ENCODE measurements around the gene KIAA0753.
A peak's percentile ranks its signal among the peaks of the same experiment; 100 is the strongest.
"Not testable (repeated sequence)": the region's sequence is repeated elsewhere in the genome, so short reads cannot be mapped to it uniquely, and the experiment has no call there.

Gene KIAA0753

GRCh38 chr17:6656797-6657632 is 16.5 kb upstream of the KIAA0753 start:
- H3K36me3 ChIP-seq (ENCODE audit: control insufficient read depth in 4 of 4, insufficient read depth in 4 of 4, low read length in 3 of 4); H3K27ac ChIP-seq (ENCODE audit: insufficient read depth in 1 of 2, low read depth in 1 of 2, low read length in 2 of 2, poor library complexity in 1 of 2, severe bottlenecking in 2 of 2); CTCF ChIA-PET; H3K9me3 ChIP-seq (ENCODE audit: control extremely low read depth in 1 of 5, control insufficient read depth in 4 of 5, insufficient read depth in 2 of 5, low read depth in 1 of 5, low read length in 4 of 5); POLR2A ChIA-PET: not testable (repeated sequence)
- Histone ChIP-seq H3K4me3 (ENCODE audit: control insufficient read depth in 1 of 7, extremely low read depth in 1 of 7, insufficient read depth in 4 of 7, low read depth in 2 of 7, low read length in 6 of 7) (peak overlapping the region in 5 of 7 experiments; percentile 32 to 63 (median 50)), H3K27me3 (replicated peaks in 2 of 5; ENCODE audit: control insufficient read depth in 4 of 5, insufficient read depth in 5 of 5, low read length in 4 of 5) (peaks cover 0 to 36% (median 20%) of the 10 kb centered on the region in 5 experiments), H3K4me1 (ENCODE audit: control extremely low read depth in 1 of 4, control insufficient read depth in 4 of 4, insufficient read depth in 4 of 4, low read length in 3 of 4) (peaks cover 13 to 52% (median 46%) of the 10 kb centered on the region in 4 experiments)
- peak in 2 of 3 donors; percentile 66 to 78 for DNase-seq
- WGBS (ENCODE audit: insufficient coverage): 10% methylated on average over 20 of the region's 55 CpGs

GRCh38 chr17:6655732-6656361 is 15.3 kb upstream of the KIAA0753 start:
- POLR2A ChIA-PET; DNase-seq; H3K27ac ChIP-seq (ENCODE audit: insufficient read depth in 1 of 2, low read depth in 1 of 2, low read length in 2 of 2, poor library complexity in 1 of 2, severe bottlenecking in 2 of 2); CTCF ChIA-PET; H3K36me3 ChIP-seq (ENCODE audit: control insufficient read depth in 4 of 4, insufficient read depth in 4 of 4, low read length in 3 of 4); H3K9me3 ChIP-seq (ENCODE audit: control extremely low read depth in 1 of 5, control insufficient read depth in 4 of 5, insufficient read depth in 2 of 5, low read depth in 1 of 5, low read length in 4 of 5): not testable (repeated sequence)
- Histone ChIP-seq H3K4me3 (ENCODE audit: control insufficient read depth in 1 of 7, extremely low read depth in 1 of 7, insufficient read depth in 4 of 7, low read depth in 2 of 7, low read length in 6 of 7) (peak overlapping the region in 3 of 7 experiments; percentile 4 to 48 (median 46)), H3K27me3 (replicated peaks in 2 of 5; ENCODE audit: control insufficient read depth in 4 of 5, insufficient read depth in 5 of 5, low read length in 4 of 5) (peaks cover 0 to 36% (median 20%) of the 10 kb centered on the region in 5 experiments), H3K4me1 (ENCODE audit: control extremely low read depth in 1 of 4, control insufficient read depth in 4 of 4, insufficient read depth in 4 of 4, low read length in 3 of 4) (peaks cover 7 to 51% (median 42%) of the 10 kb centered on the region in 4 experiments)
- WGBS (ENCODE audit: insufficient coverage): 7% methylated on average over 4 of the region's 41 CpGs

- Histone ChIP-seq H3K36me3 (ENCODE audit: control insufficient read depth in 4 of 4, insufficient read depth in 4 of 4, low read length in 3 of 4) (no peaks in the 10 kb centered on the region), H3K9me3 (ENCODE audit: control extremely low read depth in 1 of 5, control insufficient read depth in 4 of 5, insufficient read depth in 2 of 5, low read depth in 1 of 5, low read length in 4 of 5) (no peaks in the 10 kb centered on the region), H3K4me1 (ENCODE audit: control extremely low read depth in 1 of 4, control insufficient read depth in 4 of 4, insufficient read depth in 4 of 4, low read length in 3 of 4) (peaks cover 12 to 48% (median 42%) of the 10 kb centered on the region in 4 experiments), H3K4me3 (ENCODE audit: control insufficient read depth in 1 of 7, extremely low read depth in 1 of 7, insufficient read depth in 4 of 7, low read depth in 2 of 7, low read length in 6 of 7) (peak overlapping the region in 2 of 7 experiments; percentile 23 to 46), H3K27me3 (replicated peaks in 2 of 5; ENCODE audit: control insufficient read depth in 4 of 5, insufficient read depth in 5 of 5, low read length in 4 of 5) (peaks cover 0 to 36% (median 20%) of the 10 kb centered on the region in 5 experiments), H3K27ac (ENCODE audit: insufficient read depth in 1 of 2, low read depth in 1 of 2, low read length in 2 of 2, poor library complexity in 1 of 2, severe bottlenecking in 2 of 2) (no peak overlapping the region)
- ChIA-PET POLR2A (no interaction called here), CTCF (no interaction called here)
- WGBS (ENCODE audit: insufficient coverage): 50% methylated on average over 38 of the region's 46 CpGs
- DNase-seq: peak in 1 of 3 donors; percentile 36
Observed at GRCh38 chr17:6654841-6655731, 14.6 kb upstream of the KIAA0753 start.

- whole genome bisulfite sequencing (ENCODE audit: insufficient coverage): 3% methylated on average over 47 of the region's 47 CpGs
Observed at GRCh38 chr17:6651919-6652452, 11.5 kb upstream of the KIAA0753 start.

GRCh38 chr17:6651354-6651918 is 10.9 kb upstream of the KIAA0753 start, which contains the start of the genes C17orf100 and MED31:
C17orf100 (plus strand) TSS chr17:6651762; CDS start chr17:6651914, 152 bp downstream.
MED31 (minus strand) TSS chr17:6651605; CDS start chr17:6651528, 77 bp downstream.
- CTCF ChIA-PET: interaction anchor here (0.8 to 2.1 kb wide), 3 partner anchors 9 to 179 kb away, joined by 3 to 7 read pairs (median 4); no protein-coding TSS in a partner anchor
- H3K4me3 ChIP-seq (ENCODE audit: control insufficient read depth in 1 of 7, extremely low read depth in 1 of 7, insufficient read depth in 4 of 7, low read depth in 2 of 7, low read length in 6 of 7): peak within 1 kb of the TSS; percentile 45 to 98 (median 90)
- peaks cover 3 to 10% (median 6%) of the 10 kb centered on the region in 4 experiments for H3K36me3 ChIP-seq (ENCODE audit: control insufficient read depth in 4 of 4, insufficient read depth in 4 of 4, low read length in 3 of 4)

More at GRCh38 chr17:6651919-6652452, 11.5 kb upstream of the KIAA0753 start:
- H3K27ac ChIP-seq (ENCODE audit: insufficient read depth in 1 of 2, low read depth in 1 of 2, low read length in 2 of 2, poor library complexity in 1 of 2, severe bottlenecking in 2 of 2): peak overlapping the region in 1 of 2 experiments; percentile 100
- peak overlapping the region; percentile 45 to 98 (median 90) for H3K4me3 ChIP-seq (ENCODE audit: control insufficient read depth in 1 of 7, extremely low read depth in 1 of 7, insufficient read depth in 4 of 7, low read depth in 2 of 7, low read length in 6 of 7)
- H3K9me3 ChIP-seq (ENCODE audit: control extremely low read depth in 1 of 5, control insufficient read depth in 4 of 5, insufficient read depth in 2 of 5, low read depth in 1 of 5, low read length in 4 of 5): no peaks in the 10 kb centered on the region
- peaks cover 0 to 22% (median 14%) of the 10 kb centered on the region in 5 experiments for H3K27me3 ChIP-seq (replicated peaks in 2 of 5; ENCODE audit: control insufficient read depth in 4 of 5, insufficient read depth in 5 of 5, low read length in 4 of 5)
- H3K36me3 ChIP-seq (ENCODE audit: control insufficient read depth in 4 of 4, insufficient read depth in 4 of 4, low read length in 3 of 4): peaks cover 3 to 9% (median 6%) of the 10 kb centered on the region in 4 experiments
- DNase-seq: peak in 2 of 3 donors; percentile 53 to 64
- H3K4me1 ChIP-seq (ENCODE audit: control extremely low read depth in 1 of 4, control insufficient read depth in 4 of 4, insufficient read depth in 4 of 4, low read length in 3 of 4): peaks cover 13 to 38% (median 36%) of the 10 kb centered on the region in 4 experiments
- ChIA-PET CTCF (interaction anchor here (0.8 to 2.1 kb wide), 3 partner anchors 9 to 179 kb away, joined by 3 to 7 read pairs (median 4); no protein-coding TSS in a partner anchor), POLR2A (interaction anchor here (0.8 kb wide), 1 partner anchor 13 kb away, joined by 3 read pairs; no protein-coding TSS in a partner anchor)

GRCh38 chr17:6648181-6648580 is 7.7 kb upstream of the KIAA0753 start:
- ChIA-PET POLR2A (no interaction called here), CTCF (interaction anchor here (0.7 to 2.3 kb wide), 8 partner anchors 9 to 188 kb away, joined by 3 to 14 read pairs (median 4); no protein-coding TSS in a partner anchor)
- DNase-seq: peak in 2 of 3 donors; percentile 63
- H3K27me3 ChIP-seq (replicated peaks in 2 of 5; ENCODE audit: control insufficient read depth in 4 of 5, insufficient read depth in 5 of 5, low read length in 4 of 5): peaks cover 0 to 6% (median 0%) of the 10 kb centered on the region in 5 experiments
- H3K4me1 ChIP-seq (ENCODE audit: control extremely low read depth in 1 of 4, control insufficient read depth in 4 of 4, insufficient read depth in 4 of 4, low read length in 3 of 4): peaks cover 13 to 28% (median 24%) of the 10 kb centered on the region in 4 experiments
- no peak overlapping the region for H3K27ac ChIP-seq (ENCODE audit: insufficient read depth in 1 of 2, low read depth in 1 of 2, low read length in 2 of 2, poor library complexity in 1 of 2, severe bottlenecking in 2 of 2)
- H3K4me3 ChIP-seq (ENCODE audit: control insufficient read depth in 1 of 7, extremely low read depth in 1 of 7, insufficient read depth in 4 of 7, low read depth in 2 of 7, low read length in 6 of 7): no peak overlapping the region
- no peaks in the 10 kb centered on the region for H3K9me3 ChIP-seq (ENCODE audit: control extremely low read depth in 1 of 5, control insufficient read depth in 4 of 5, insufficient read depth in 2 of 5, low read depth in 1 of 5, low read length in 4 of 5)
- H3K36me3 ChIP-seq (ENCODE audit: control insufficient read depth in 4 of 4, insufficient read depth in 4 of 4, low read length in 3 of 4): peaks cover 5 to 29% (median 18%) of the 10 kb centered on the region in 4 experiments

More at GRCh38 chr17:6651354-6651918, 10.9 kb upstream of the KIAA0753 start, which contains the start of the genes C17orf100 and MED31:
- DNase-seq: peak; percentile 91 to 95 (median 92)
- H3K27ac ChIP-seq (ENCODE audit: insufficient read depth in 1 of 2, low read depth in 1 of 2, low read length in 2 of 2, poor library complexity in 1 of 2, severe bottlenecking in 2 of 2): peak within 1 kb of the TSS; percentile 99 to 100
- no peaks in the 10 kb centered on the region for H3K9me3 ChIP-seq (ENCODE audit: control extremely low read depth in 1 of 5, control insufficient read depth in 4 of 5, insufficient read depth in 2 of 5, low read depth in 1 of 5, low read length in 4 of 5)
- peaks cover 13 to 37% (median 35%) of the 10 kb centered on the region in 4 experiments for H3K4me1 ChIP-seq (ENCODE audit: control extremely low read depth in 1 of 4, control insufficient read depth in 4 of 4, insufficient read depth in 4 of 4, low read length in 3 of 4)
- peaks cover 0 to 22% (median 14%) of the 10 kb centered on the region in 5 experiments for H3K27me3 ChIP-seq (replicated peaks in 2 of 5; ENCODE audit: control insufficient read depth in 4 of 5, insufficient read depth in 5 of 5, low read length in 4 of 5)
- POLR2A ChIA-PET: interaction anchor here (0.8 kb wide), 1 partner anchor 12 kb away, joined by 3 read pairs; no protein-coding TSS in a partner anchor
- under 1% methylated on average over 34 of the region's 35 CpGs for WGBS (ENCODE audit: insufficient coverage)

All from common myeloid progenitor, CD34-positive (primary cell).